H9 (cell line): ENCODE data around the gene C4orf17. TPM values are rescaled to one million over a fixed set of nuclear protein-coding genes. Genes with fewer than 3 reads are reported as not detected.

ENCODE experiments used
- DNase-seq: peaks from one replicate; pipeline ENCODE4 v3.0.0-alpha.2; 2017
- H2AFZ ChIP-seq: one replicate; pipeline ENCODE4 v1.6.1; 2013; ENCODE audit warnings: mild to moderate bottlenecking, low read length, control low read depth, moderate library complexity
- H2AK5ac ChIP-seq: 2 replicates; pipeline ENCODE4 v1.6.1; 2013; ENCODE audit warnings: low read length, control low read depth, mixed read lengths; ENCODE audit not compliant: insufficient read length
- H2BK120ac ChIP-seq: one replicate; pipeline ENCODE4 v1.6.1; 2013; ENCODE audit warnings: low read depth, mild to moderate bottlenecking, low read length, control low read depth, inconsistent platforms; ENCODE audit not compliant: poor library complexity, severe bottlenecking
- H2BK12ac ChIP-seq: 2 replicates; pipeline ENCODE4 v1.6.1; 2013; ENCODE audit warnings: low read length, control low read depth, mixed read lengths, low read depth; ENCODE audit not compliant: insufficient read length
- H2BK15ac ChIP-seq: 2 replicates; pipeline ENCODE4 v1.6.1; 2013; ENCODE audit warnings: low read depth, low read length, control low read depth
- H2BK20ac ChIP-seq: one replicate; pipeline ENCODE4 v1.6.1; 2013; ENCODE audit warnings: low read depth, mild to moderate bottlenecking, low read length, control low read depth, inconsistent platforms; ENCODE audit not compliant: poor library complexity, severe bottlenecking
- H2BK5ac ChIP-seq: 2 replicates; pipeline ENCODE4 v1.6.1; 2013; ENCODE audit warnings: low read length, control low read depth, mixed read lengths; ENCODE audit not compliant: insufficient read length
- H3K14ac ChIP-seq: 2 replicates; pipeline ENCODE4 v1.6.1; 2013; ENCODE audit warnings: low read length, control low read depth; ENCODE audit not compliant: insufficient read depth
- H3K18ac ChIP-seq: 2 replicates; pipeline ENCODE4 v1.6.1; 2013; ENCODE audit warnings: low read depth, mild to moderate bottlenecking, mixed read lengths, low read length, control low read depth; ENCODE audit not compliant: insufficient read length
- H3K23ac ChIP-seq: 2 replicates; pipeline ENCODE4 v1.6.1; 2013; ENCODE audit warnings: low read length, control low read depth, mixed read lengths, low read depth; ENCODE audit not compliant: insufficient read length
- H3K23me2 ChIP-seq: 2 replicates; pipeline ENCODE4 v1.6.1; 2013; ENCODE audit warnings: low read depth, mild to moderate bottlenecking, mixed read lengths, low read length, control low read depth; ENCODE audit not compliant: insufficient read length, poor library complexity, severe bottlenecking
- H3K27ac ChIP-seq: 2 replicates; pipeline ENCODE4 v1.5.1; 2013; ENCODE audit warnings: low read length, control low read depth, mixed read lengths, low read depth; ENCODE audit not compliant: insufficient read length
- H3K27me3 ChIP-seq: 2 replicates; pipeline ENCODE4 v1.6.1; 2013; ENCODE audit warnings: low read length, control low read depth, inconsistent platforms; ENCODE audit not compliant: insufficient read depth
- H3K4ac ChIP-seq: 2 replicates; pipeline ENCODE4 v1.6.1; 2013; ENCODE audit warnings: low read depth, mild to moderate bottlenecking, control low read depth, inconsistent platforms, low read length, moderate library complexity
- H3K4me1 ChIP-seq: 2 replicates; pipeline ENCODE4 v1.6.1; 2013; ENCODE audit warnings: low read length, control low read depth, inconsistent platforms; ENCODE audit not compliant: insufficient read depth
- H3K4me2 ChIP-seq: 2 replicates; pipeline ENCODE4 v1.6.1; 2013; ENCODE audit warnings: low read length, control low read depth, mixed read lengths; ENCODE audit not compliant: insufficient read length, insufficient read depth
- H3K56ac ChIP-seq: 2 replicates; pipeline ENCODE4 v1.6.1; 2013; ENCODE audit warnings: low read depth, mild to moderate bottlenecking, mixed read lengths, low read length, control low read depth; ENCODE audit not compliant: insufficient read length
- H3K79me1 ChIP-seq: 2 replicates; pipeline ENCODE4 v1.6.1; 2013; ENCODE audit warnings: low read depth, mild to moderate bottlenecking, moderate library complexity, low read length, control low read depth, inconsistent platforms; ENCODE audit not compliant: insufficient read depth, poor library complexity, severe bottlenecking
- H3K79me2 ChIP-seq: 2 replicates; pipeline ENCODE4 v1.6.1; 2013; ENCODE audit warnings: low read length, control low read depth, inconsistent platforms; ENCODE audit not compliant: insufficient read depth
- H3K9ac ChIP-seq: 2 replicates; pipeline ENCODE4 v1.6.1; 2013; ENCODE audit warnings: low read length, control low read depth, mixed read lengths; ENCODE audit not compliant: insufficient read length; ENCODE audit errors: extremely low read depth
- H3K9me3 ChIP-seq: one replicate; pipeline ENCODE4 v1.6.1; 2013; ENCODE audit warnings: low read depth, low read length, inconsistent platforms; ENCODE audit not compliant: control insufficient read depth
- H3T11ph ChIP-seq: one replicate; pipeline ENCODE4 v1.6.1; 2013; ENCODE audit warnings: mild to moderate bottlenecking, low read length, control low read depth, inconsistent platforms
- H4K20me1 ChIP-seq: one replicate; pipeline ENCODE4 v1.6.1; 2013; ENCODE audit not compliant: control insufficient read depth, insufficient read length, insufficient read depth
- H4K5ac ChIP-seq: 2 replicates; pipeline ENCODE4 v1.6.1; 2013; ENCODE audit warnings: low read depth, mild to moderate bottlenecking, mixed read lengths, low read length, control low read depth; ENCODE audit not compliant: insufficient read length
- H4K8ac ChIP-seq: replicated peaks from 2 replicates; pipeline ENCODE4 v1.6.1; 2013; ENCODE audit warnings: low read length, control low read depth, mixed read lengths, low read depth; ENCODE audit not compliant: insufficient read length
- H4K91ac ChIP-seq: 2 replicates; pipeline ENCODE4 v1.6.1; 2013; ENCODE audit warnings: low read depth, mild to moderate bottlenecking, moderate library complexity, mixed read lengths, low read length, control low read depth; ENCODE audit not compliant: insufficient read length
- H3K27ac Mint-ChIP-seq, 3 experiments: 2 replicates in 2 of 3; 3 replicates in 1 of 3; pipeline ENCODE4 v1.8.0; 2020 to 2021; ENCODE audit warnings: mixed read lengths in 3 of 3, mild to moderate bottlenecking in 1 of 3, moderate library complexity in 1 of 3
- H3K27me3 Mint-ChIP-seq: 2 replicates; pipeline ENCODE4 v1.8.0; 2021; ENCODE audit warnings: low read depth, mild to moderate bottlenecking, moderate library complexity, mixed read lengths
- H3K36me3 Mint-ChIP-seq, 3 experiments: 2 replicates in 2 of 3; 3 replicates in 1 of 3; pipeline ENCODE4 v1.8.0; 2020 to 2021; ENCODE audit warnings: low read depth in 3 of 3, mixed read lengths in 3 of 3; ENCODE audit not compliant: insufficient read depth in 1 of 3
- H3K4me1 Mint-ChIP-seq, 2 experiments: 2 replicates each; pipeline ENCODE4 v1.8.0; 2020; ENCODE audit warnings: mixed read lengths in 2 of 2
- H3K4me3 Mint-ChIP-seq, 2 experiments: 2 replicates in 1 of 2; 3 replicates in 1 of 2; pipeline ENCODE4 v1.8.0; 2020 to 2021; ENCODE audit warnings: mild to moderate bottlenecking in 2 of 2, mixed read lengths in 2 of 2, moderate library complexity in 1 of 2
- H3K9me3 Mint-ChIP-seq, 2 experiments: 2 replicates in 1 of 2; 3 replicates in 1 of 2; pipeline ENCODE4 v1.8.0; 2020; ENCODE audit warnings: mild to moderate bottlenecking in 2 of 2, mixed read lengths in 2 of 2, moderate library complexity in 1 of 2
- total RNA-seq: library from RNA; stranded (reverse); gene quantifications from 2 replicates; pipeline ENCODE4 v1.2.1, GENCODE V29; 2021
- TF ChIP-seq, protein P1 (sequence below): fragments of 200-600 bp; sonication (generic); conservative IDR thresholded peaks from 3 replicates; pipeline ENCODE4 v1.8.0; 2021; ENCODE audit warnings: antibody characterized with exemption, mild to moderate bottlenecking

The C4orf17 gene
- total RNA-seq, 1 experiment from 2014 or later, result not detected

GRCh38 chr4:99529228-99529627, 18.4 kb downstream of the C4orf17 start:
- Histone ChIP-seq H3K4me1 (no peaks in the 10 kb centered on the region), H3K4me2 (no peak overlapping the region), H3K56ac (no peak overlapping the region), H2AFZ (no peak overlapping the region), H3K4ac (no peak overlapping the region), H4K20me1 (no peaks in the 10 kb centered on the region), H4K8ac (no peak overlapping the region), H2BK120ac (no peak overlapping the region), H2BK12ac (no peak overlapping the region), H3K79me1 (no peaks in the 10 kb centered on the region), H3K27ac (no peak overlapping the region), H3K18ac (no peak overlapping the region), H3K9ac (no peak overlapping the region), H3K23me2 (no peaks in the 10 kb centered on the region), H3K9me3 (no peaks in the 10 kb centered on the region), H3K23ac (no peak overlapping the region), H4K91ac (no peak overlapping the region), H4K5ac (no peak overlapping the region), H3K27me3 (no peaks in the 10 kb centered on the region), H2BK15ac (no peak overlapping the region), H3K79me2 (no peaks in the 10 kb centered on the region), H2BK20ac (no peak overlapping the region), H3T11ph (no peak overlapping the region), H3K14ac (no peak overlapping the region), H2AK5ac (no peak overlapping the region), H2BK5ac (no peak overlapping the region)
- no peak for DNase-seq
- no peak overlapping the region for H3K27ac Mint-ChIP-seq
- H3K27me3 Mint-ChIP-seq, result no peaks in the 10 kb centered on the region
- H3K4me3 Mint-ChIP-seq, result no peak overlapping the region
- peaks cover 0 to 3% of the 10 kb centered on the region in 2 experiments; a peak in 3 of 5 replicates for H3K9me3 Mint-ChIP-seq
- no peaks in the 10 kb centered on the region for H3K4me1 Mint-ChIP-seq
- no peaks in the 10 kb centered on the region for H3K36me3 Mint-ChIP-seq
- TF ChIP-seq, protein P1, sequence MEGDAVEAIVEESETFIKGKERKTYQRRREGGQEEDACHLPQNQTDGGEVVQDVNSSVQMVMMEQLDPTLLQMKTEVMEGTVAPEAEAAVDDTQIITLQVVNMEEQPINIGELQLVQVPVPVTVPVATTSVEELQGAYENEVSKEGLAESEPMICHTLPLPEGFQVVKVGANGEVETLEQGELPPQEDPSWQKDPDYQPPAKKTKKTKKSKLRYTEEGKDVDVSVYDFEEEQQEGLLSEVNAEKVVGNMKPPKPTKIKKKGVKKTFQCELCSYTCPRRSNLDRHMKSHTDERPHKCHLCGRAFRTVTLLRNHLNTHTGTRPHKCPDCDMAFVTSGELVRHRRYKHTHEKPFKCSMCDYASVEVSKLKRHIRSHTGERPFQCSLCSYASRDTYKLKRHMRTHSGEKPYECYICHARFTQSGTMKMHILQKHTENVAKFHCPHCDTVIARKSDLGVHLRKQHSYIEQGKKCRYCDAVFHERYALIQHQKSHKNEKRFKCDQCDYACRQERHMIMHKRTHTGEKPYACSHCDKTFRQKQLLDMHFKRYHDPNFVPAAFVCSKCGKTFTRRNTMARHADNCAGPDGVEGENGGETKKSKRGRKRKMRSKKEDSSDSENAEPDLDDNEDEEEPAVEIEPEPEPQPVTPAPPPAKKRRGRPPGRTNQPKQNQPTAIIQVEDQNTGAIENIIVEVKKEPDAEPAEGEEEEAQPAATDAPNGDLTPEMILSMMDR, result no peak
